HG03460 (cell line): ENCODE measurements around the gene DFFB.

Experiments used
- ATAC-seq: cut with Tn5 transposase; IDR thresholded peaks from one replicate; pipeline ENCODE4 v1.9.1; 2021; ENCODE audit not compliant: unreplicated experiment

The DFFB gene

DNA sequence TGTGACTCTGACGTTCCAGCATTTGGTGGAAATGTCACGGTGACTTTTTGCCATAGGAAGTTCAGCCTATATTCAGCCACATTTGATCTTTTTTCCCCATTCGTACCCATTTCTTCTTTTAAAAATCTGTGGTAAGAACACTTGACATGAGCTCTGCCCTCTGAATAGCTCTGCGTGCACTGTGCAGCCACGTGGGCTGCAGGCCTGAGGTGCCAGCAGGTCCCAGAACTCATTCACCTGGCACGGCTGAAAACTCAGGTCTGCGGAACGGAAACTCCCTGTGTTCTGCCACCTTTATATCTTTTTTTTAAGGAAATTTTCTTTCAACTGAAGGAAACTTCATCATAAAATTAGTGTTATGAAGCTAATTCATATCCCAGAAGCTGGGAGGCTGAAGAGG, 28.9 kb upstream of the DFFB start:
- no peak for ATAC-seq

DNA sequence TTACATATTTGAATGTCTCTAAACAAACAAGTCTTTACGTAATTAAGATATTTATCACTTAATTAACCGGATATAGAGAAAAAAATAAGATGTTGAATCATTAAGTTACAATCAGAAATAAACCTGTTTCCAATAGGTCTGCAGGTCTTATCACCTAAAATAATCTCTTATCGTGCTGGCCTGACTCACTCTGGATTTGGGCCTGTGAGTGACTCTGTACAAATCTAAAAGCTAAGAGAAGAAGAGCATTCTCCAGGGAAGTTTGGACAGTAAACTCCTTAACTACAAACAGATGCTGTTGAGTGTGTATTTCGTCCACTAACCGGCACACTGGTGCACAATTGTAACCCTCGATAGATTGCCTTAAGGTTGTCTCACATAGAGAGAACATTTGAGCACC, 25.6 kb upstream of the DFFB start:
- no peak for ATAC-seq

DNA sequence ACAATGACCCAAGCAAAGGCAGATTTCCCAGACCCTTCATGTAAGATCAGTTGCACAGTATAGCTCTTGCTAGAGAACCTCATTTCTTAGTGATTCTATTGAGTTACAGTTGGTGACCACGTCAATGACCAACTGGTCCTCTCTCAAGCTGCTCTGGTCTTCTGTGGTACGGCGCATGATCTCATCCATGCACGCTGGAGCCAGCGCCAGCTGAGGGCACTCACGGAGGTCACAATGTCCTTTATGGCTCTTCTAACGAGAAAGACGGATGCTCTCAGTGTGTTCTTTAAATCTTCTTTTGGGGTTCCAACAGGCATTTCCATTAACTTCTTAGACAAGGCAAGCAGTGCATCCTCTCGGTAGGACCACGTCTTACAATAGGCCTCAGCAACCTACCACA, 22.6 kb upstream of the DFFB start:
- ATAC-seq = no peak

DNA sequence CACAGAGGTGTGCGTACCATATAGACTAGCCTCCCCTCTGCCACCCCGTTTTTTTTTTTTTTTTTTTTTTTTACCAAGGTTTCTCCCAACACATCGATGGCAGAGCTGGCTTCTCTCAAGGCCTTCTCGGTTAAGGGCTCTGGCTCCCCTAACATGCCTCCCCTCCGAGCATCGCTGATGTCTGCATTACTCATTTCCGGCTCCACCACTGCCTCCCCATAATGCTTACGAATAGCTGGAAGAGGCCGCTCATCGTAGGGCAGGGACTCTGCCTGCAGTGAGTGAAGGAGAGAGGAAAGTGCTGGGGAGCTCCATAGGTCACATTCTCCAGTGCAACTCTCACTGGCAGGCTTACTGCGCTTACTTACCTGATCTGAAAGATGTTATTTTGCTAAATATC, 20.9 kb upstream of the DFFB start:
- ATAC-seq = no peak

DNA sequence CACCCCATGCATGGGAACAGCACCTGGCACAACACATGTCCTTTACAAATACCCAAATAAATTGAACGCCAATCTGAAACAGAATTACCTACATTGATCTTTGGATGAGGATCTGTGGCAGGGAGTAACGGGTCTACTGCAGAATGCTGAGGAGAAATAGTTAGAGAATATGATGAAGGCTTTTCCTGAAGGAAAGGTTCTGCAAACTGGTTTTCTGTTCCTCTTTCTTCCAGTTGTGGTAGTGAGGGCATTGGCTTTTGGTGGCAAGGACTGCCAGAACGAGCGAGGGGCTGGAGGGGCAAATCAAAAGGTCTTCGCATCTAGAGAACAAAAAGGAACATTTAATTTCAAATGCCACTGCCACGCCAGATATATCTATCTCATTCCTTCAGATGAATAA, 20.1 kb upstream of the DFFB start:
- ATAC-seq = no peak

DNA sequence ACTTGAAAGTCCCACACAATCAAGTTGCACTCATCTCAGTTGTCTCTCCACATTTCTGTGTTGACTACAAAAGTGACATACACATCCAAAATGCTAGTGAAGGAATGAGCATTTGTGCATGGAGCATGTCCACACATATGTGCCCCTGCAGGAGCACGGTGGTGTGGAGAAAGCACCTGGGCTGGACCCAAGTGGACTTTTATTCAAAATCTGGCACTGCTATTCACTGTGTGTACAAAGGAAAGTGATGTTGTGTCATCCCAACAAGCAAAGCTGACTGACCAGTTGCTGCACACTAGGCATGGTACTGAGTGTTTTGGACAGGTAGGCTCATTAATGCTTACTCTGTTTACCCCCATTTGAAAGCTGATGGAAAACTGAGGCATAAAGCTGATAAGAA, 19.6 kb upstream of the DFFB start:
- no peak for ATAC-seq

DNA sequence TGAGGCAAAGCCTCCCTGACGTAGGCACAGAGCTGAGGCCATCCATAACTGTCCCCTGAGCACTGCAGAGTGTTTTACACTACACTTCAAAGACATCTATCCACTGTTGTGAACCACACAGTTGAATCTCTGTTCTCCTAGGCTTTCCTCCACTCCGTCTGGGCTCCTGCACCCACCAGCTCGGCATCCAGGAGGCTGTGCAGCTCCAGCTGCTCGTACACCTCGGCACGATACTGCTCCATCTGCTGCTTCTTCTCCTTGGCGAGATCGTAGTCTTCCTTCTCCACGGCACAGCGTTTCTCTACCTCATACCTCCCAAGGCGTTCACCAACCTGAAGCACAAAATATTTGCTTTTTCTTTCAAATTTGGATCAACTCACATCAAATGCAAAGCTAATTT, 18.5 kb upstream of the DFFB start:
- ATAC-seq = no peak

DNA sequence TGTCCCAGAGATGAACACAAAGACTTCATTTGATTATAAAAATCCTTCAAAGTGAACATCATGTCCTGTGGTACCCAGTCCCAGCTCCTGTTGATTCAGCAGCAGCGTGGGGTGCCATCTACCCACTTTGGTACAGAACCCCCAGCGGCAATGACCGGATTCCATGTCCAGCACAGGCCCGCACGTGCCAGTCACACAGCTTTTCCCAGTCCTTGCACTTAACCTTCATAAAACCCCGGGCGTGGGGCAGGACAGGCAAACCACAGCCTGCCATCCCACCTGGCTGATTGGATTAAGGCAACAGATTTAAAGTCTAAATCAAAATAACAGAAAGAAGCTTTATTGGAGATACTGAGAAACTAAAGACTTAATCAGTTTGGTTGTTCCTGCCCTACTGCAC, 15.8 kb upstream of the DFFB start:
- no peak for ATAC-seq

DNA sequence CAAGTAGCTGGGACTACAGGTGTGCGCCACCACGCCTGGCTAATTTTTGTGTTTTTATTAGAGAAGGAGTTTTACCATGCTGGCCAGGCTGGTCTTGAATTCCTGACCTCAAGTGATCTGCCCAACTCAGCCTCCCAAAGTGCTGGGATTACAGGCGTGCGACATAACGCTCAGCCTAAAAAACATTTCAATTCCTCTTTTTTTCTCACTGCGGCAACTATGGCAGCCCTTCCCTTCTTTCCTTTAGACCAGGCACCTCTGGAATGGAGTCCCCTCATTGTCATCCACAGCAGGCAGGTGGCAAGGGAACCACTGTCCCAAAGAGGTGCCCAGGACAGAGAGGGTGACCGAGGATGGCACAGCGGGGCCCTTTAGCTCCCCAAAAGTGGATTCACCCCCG, 14.4 kb upstream of the DFFB start:
- no peak for ATAC-seq

DNA sequence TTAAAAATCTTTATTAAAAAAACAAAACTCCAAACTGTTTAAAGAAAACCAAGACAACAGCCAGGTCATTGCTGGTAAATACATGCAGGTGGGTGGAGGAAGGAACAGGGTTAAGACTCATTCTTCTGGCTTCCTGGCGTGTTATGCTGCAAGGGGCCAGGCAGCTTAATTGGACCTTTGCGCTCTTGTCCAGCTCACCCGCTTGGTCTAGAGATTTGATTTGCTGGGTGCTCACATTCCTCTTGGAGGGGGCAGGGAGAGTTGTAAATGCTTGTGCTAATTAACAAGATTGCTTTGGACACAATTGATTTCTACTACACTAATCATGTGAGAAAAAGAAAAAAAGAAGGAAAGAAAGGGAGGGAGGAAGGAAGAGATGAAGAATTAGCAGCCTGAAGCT, 10.7 kb upstream of the DFFB start:
- ATAC-seq = no peak

DNA sequence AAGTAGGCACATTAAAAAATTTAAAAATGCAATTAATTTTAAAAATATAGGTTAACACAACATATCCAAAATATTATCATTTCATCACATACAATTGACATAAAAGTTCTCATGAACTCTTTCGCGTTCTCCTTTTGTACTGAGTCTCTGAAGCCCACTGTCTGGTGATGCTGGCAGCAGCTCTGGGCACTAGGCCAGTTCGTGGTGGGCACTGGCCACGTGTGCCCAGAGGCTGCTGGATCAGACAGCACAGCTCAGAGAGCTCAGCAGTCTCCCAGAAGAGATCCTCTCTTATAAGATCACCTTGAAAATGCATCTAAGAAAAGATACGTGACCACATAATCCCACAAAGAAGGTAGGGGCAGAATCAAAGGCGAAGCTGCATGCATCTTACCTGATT, 10.2 kb upstream of the DFFB start:
- ATAC-seq = no peak

DNA sequence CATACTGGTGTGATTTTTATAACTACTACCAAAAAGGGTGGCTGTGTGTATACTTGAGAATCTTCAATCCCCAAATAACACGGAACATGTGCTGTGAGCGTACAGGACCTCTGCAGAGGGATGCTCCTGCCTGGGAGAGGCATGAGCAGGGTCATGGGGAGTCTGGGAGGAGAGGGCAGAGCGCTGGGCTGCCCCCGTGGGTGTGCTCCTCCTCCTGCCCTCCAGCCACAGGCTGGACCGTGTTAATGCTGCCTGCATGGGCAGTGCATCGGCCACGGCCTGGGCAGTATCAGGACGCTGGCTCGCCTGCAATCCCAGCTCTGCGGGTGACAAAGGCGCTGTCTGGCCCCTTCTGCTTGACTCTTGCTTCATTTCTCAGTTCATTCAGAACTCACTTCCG, 6.4 kb upstream of the DFFB start:
- no peak for ATAC-seq

DNA sequence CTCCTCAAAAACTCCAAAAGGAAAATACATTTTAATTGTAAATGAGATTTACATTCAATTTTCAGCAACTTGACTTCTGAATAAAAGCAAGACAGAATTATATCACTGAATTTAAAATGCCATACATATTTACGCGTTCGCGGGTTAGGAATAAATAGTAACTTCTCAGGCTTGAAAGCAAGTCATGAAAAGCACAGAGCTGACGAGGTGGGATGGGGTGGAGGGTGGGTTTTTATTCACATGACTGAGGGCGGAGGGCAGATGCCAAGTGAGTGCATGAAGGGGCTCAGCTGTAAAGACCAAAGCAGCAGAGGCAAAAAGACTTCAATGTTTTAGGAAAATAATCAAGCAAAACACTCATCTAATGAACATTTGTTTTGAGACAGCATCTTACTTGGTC, 6.0 kb upstream of the DFFB start:
- ATAC-seq = no peak

DNA sequence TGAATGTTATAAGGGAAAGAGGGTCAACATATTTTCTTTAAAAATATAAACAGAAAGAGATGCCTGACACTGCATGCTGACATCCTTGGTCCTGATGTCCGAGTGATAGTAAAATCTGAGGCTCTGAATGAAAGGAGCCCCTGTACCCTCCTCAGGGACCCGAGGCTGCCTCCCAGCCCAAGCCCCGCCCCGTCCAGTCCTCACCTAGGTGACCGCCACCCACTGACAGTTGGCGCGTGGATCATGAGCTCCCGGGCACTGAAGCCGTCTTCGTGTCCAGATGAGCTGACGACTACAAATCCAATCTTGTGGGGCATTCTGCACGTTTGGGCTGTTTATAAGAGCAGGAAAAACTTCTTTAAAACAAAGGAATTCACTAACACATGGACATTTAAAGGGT, 5.2 kb upstream of the DFFB start:
- no peak for ATAC-seq

DNA sequence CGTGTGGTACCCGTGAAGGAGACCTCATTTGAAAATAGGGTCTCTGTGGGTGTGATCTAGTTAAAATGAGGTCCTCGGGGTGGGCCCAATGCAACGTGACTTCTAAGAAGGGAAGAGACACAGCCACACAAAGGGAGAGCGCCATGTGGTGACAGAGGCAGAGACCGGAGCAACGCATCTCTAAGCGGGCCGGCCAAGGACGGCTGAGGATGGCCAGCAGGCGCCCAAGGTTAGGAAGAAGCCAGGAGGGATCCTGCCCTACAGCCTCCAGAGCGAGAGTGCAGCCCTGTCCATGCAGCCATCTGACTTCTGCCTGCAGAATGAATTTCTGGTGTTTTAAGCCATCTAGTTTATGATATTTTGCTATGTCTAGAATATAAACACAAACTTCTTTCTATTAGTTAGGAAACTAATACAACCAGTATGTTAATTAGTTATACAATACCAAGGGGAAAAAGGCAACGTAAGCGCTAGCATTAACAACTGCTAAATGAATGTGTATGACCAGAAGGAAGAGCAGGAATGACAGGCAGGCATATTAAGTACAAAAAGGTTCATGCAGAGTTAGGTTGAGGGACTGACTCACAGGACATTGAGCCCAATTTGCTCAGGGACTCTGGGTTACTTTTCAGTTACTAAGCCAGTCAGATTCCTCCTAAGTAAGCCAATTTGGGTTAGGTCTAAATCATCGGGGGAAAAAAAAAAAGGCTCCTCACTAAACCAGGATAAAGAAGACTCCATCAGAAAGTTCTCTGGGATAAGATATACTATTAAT, 4.4 kb upstream of the DFFB start:
- ATAC-seq = no peak

DNA sequence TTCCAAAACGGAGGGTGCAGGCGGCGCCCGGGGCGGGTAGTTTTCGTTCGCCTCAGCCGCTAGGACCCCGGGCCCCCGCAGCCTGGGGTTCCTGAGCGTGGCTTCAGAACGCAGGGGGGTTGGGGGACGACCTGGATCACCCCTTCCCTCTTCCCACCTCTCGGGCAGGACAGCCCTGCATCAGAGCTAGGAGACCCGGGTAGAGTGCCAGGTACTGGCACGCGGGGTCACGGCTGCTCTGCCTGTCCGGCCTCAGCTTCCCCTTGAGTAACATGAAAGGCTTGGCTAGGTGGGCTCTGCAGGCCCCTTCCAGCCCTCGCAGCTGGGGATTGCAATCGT, 484 bp downstream of the DFFB start:
- no peak for ATAC-seq

DNA sequence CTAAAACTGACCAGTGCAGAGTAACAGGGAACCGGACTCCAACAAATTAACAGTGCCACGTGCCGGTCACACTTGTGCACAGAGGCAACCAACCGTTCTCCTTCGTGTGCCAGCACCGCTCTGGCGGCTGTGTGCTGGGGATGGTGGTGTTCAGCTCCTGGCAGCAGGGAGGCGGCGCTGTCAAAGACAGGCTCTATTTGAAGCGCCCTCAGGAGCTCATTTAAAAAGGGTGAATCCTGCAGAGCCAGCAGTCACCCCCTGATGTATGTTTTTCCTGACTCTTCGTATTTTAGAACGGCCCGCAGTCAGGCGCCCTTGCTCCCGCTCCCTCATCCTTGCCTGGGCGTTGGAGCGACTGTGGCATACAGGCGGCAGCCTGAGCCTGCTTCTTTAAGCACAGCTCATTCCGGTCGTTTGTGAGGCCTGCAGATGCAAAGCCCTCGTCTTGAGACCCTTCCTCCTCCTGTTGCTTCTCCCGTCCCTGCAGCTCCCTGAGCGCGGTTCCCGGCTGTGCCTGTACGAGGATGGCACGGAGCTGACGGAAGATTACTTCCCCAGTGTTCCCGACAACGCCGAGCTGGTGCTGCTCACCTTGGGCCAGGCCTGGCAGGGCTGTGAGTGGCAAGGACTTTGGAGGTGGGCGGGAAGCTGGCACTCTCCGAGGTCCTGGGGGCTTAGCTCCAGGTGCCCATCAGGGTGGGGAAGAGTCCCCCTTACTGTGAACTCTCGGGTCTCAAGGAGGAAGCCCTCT, 1.1 kb downstream of the DFFB start:
- no peak for ATAC-seq

DNA sequence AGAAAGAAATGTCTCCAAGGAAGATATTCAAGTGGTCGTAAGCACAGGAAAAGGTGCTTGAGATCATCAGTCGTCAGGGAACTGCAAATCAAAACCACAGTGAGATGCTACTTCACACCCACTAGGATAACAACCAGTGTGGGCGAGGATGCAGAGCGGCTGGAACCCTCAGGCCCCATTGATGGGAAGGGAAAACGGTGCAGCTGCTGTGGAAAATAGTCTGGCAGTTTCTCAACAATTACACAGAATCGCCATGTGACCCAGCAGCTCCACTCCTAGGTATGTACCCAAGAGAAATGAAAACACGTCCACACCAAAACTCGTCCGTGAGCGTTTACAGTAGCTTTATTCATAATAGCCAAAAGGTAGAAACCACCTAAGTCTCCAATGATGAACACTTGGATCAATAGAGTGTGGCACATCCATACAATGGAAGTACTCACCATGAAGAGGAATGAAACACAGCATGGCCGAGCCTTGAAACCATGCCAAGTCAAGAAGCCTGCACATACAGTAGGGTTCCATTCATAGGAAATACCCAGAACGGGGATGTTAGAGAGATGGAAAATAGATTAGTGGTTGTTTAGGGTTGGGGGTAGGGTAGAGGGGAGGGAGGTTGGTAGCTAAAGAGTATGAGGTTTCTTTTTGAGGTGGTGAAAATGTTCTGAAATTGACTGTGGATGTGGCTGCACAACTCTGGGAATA, 6.1 kb downstream of the DFFB start:
- ATAC-seq = no peak

DNA sequence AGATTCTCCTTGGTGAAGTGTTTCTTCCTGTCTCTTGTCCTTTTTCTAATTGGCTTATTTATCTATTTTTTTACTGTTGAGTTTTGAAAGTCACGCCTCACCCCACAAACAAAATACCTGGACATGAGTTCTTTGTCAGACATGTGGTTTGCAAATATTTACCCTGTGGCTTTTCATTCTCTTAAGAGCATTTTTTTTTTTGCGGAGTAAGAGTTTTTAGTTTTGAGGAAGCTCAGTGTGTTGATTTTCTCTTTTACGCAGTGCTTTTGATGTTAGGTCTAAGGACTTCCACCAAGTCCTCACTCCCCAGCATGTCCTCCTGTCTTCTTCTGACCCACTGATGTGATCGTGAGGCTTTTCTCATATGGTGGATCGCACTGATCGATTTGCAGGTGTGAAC, 7.6 kb downstream of the DFFB start:
- no peak for ATAC-seq

DNA sequence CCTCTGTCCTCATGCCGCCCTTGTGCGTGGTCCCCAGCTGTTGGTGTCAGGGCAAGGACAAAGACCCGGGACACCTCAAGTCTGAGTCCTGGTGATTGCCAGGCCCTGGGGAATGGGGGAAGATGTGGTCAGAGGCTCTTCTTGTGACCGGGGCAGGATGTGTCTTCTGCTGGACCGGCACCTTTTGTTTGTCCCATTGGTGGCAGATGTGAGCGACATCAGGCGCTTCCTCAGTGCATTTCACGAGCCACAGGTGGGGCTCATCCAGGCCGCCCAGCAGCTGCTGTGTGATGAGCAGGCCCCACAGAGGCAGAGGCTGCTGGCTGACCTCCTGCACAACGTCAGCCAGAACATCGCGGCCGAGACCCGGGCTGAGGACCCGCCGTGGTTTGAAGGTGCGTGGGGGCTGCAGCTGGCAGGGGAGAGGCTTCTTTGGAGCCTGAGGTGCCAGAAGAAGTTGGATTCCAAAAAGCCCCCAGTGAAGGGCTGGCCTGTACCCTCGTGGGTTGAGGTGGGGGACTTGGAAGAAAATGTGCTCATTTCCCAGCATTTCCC, 8.4 kb downstream of the DFFB start:
- ATAC-seq = no peak

DNA sequence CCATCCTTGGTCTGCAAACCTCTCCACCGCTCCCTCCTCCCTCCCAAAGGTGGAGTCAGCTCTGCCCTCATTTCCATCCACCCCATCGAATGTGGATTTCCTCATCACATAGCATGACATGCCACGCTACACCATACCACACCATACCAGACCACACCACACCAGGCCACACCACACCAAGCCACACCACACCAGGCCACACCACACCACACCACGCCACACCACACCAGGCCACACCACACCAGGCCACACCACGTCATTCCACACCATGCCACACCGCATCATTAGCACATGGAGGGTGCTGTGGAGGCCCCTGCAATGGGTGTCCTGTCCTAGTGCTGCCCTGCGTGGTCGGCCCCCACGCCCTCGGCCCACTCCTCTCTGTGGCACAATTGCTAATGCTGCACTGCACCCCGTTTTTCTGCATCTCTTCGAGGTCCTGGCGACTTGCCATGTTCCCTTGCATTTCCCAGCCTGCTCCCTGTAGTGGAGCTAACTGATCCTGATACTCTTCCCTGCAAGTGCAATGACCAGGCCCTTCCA, 11.3 kb downstream of the DFFB start:
- no peak for ATAC-seq
